H9 (cell line): ENCODE measurements around the gene SH2D3C. TPM values are rescaled to one million over a fixed set of nuclear protein-coding genes. Genes with fewer than 3 reads are reported as not detected.

Experiments used
- DNase-seq: peaks from one replicate; pipeline ENCODE4 v3.0.0-alpha.2; 2017
- H2AFZ ChIP-seq: one replicate; pipeline ENCODE4 v1.6.1; 2013; ENCODE audit warnings: mild to moderate bottlenecking, low read length, control low read depth, moderate library complexity
- H2AK5ac ChIP-seq: 2 replicates; pipeline ENCODE4 v1.6.1; 2013; ENCODE audit warnings: low read length, control low read depth, mixed read lengths; ENCODE audit not compliant: insufficient read length
- H2BK120ac ChIP-seq: one replicate; pipeline ENCODE4 v1.6.1; 2013; ENCODE audit warnings: low read depth, mild to moderate bottlenecking, low read length, control low read depth, inconsistent platforms; ENCODE audit not compliant: poor library complexity, severe bottlenecking
- H2BK12ac ChIP-seq: 2 replicates; pipeline ENCODE4 v1.6.1; 2013; ENCODE audit warnings: low read length, control low read depth, mixed read lengths, low read depth; ENCODE audit not compliant: insufficient read length
- H2BK15ac ChIP-seq: 2 replicates; pipeline ENCODE4 v1.6.1; 2013; ENCODE audit warnings: low read depth, low read length, control low read depth
- H2BK20ac ChIP-seq: one replicate; pipeline ENCODE4 v1.6.1; 2013; ENCODE audit warnings: low read depth, mild to moderate bottlenecking, low read length, control low read depth, inconsistent platforms; ENCODE audit not compliant: poor library complexity, severe bottlenecking
- H2BK5ac ChIP-seq: 2 replicates; pipeline ENCODE4 v1.6.1; 2013; ENCODE audit warnings: low read length, control low read depth, mixed read lengths; ENCODE audit not compliant: insufficient read length
- H3K14ac ChIP-seq: 2 replicates; pipeline ENCODE4 v1.6.1; 2013; ENCODE audit warnings: low read length, control low read depth; ENCODE audit not compliant: insufficient read depth
- H3K18ac ChIP-seq: 2 replicates; pipeline ENCODE4 v1.6.1; 2013; ENCODE audit warnings: low read depth, mild to moderate bottlenecking, mixed read lengths, low read length, control low read depth; ENCODE audit not compliant: insufficient read length
- H3K23ac ChIP-seq: 2 replicates; pipeline ENCODE4 v1.6.1; 2013; ENCODE audit warnings: low read length, control low read depth, mixed read lengths, low read depth; ENCODE audit not compliant: insufficient read length
- H3K23me2 ChIP-seq: 2 replicates; pipeline ENCODE4 v1.6.1; 2013; ENCODE audit warnings: low read depth, mild to moderate bottlenecking, mixed read lengths, low read length, control low read depth; ENCODE audit not compliant: insufficient read length, poor library complexity, severe bottlenecking
- H3K27ac ChIP-seq: 2 replicates; pipeline ENCODE4 v1.5.1; 2013; ENCODE audit warnings: low read length, control low read depth, mixed read lengths, low read depth; ENCODE audit not compliant: insufficient read length
- H3K27me3 ChIP-seq: 2 replicates; pipeline ENCODE4 v1.6.1; 2013; ENCODE audit warnings: low read length, control low read depth, inconsistent platforms; ENCODE audit not compliant: insufficient read depth
- H3K4ac ChIP-seq: 2 replicates; pipeline ENCODE4 v1.6.1; 2013; ENCODE audit warnings: low read depth, mild to moderate bottlenecking, control low read depth, inconsistent platforms, low read length, moderate library complexity
- H3K4me1 ChIP-seq: 2 replicates; pipeline ENCODE4 v1.6.1; 2013; ENCODE audit warnings: low read length, control low read depth, inconsistent platforms; ENCODE audit not compliant: insufficient read depth
- H3K4me2 ChIP-seq: 2 replicates; pipeline ENCODE4 v1.6.1; 2013; ENCODE audit warnings: low read length, control low read depth, mixed read lengths; ENCODE audit not compliant: insufficient read length, insufficient read depth
- H3K56ac ChIP-seq: 2 replicates; pipeline ENCODE4 v1.6.1; 2013; ENCODE audit warnings: low read depth, mild to moderate bottlenecking, mixed read lengths, low read length, control low read depth; ENCODE audit not compliant: insufficient read length
- H3K79me1 ChIP-seq: 2 replicates; pipeline ENCODE4 v1.6.1; 2013; ENCODE audit warnings: low read depth, mild to moderate bottlenecking, moderate library complexity, low read length, control low read depth, inconsistent platforms; ENCODE audit not compliant: insufficient read depth, poor library complexity, severe bottlenecking
- H3K79me2 ChIP-seq: 2 replicates; pipeline ENCODE4 v1.6.1; 2013; ENCODE audit warnings: low read length, control low read depth, inconsistent platforms; ENCODE audit not compliant: insufficient read depth
- H3K9ac ChIP-seq: 2 replicates; pipeline ENCODE4 v1.6.1; 2013; ENCODE audit warnings: low read length, control low read depth, mixed read lengths; ENCODE audit not compliant: insufficient read length; ENCODE audit errors: extremely low read depth
- H3K9me3 ChIP-seq: one replicate; pipeline ENCODE4 v1.6.1; 2013; ENCODE audit warnings: low read depth, low read length, inconsistent platforms; ENCODE audit not compliant: control insufficient read depth
- H3T11ph ChIP-seq: one replicate; pipeline ENCODE4 v1.6.1; 2013; ENCODE audit warnings: mild to moderate bottlenecking, low read length, control low read depth, inconsistent platforms
- H4K20me1 ChIP-seq: one replicate; pipeline ENCODE4 v1.6.1; 2013; ENCODE audit not compliant: control insufficient read depth, insufficient read length, insufficient read depth
- H4K5ac ChIP-seq: 2 replicates; pipeline ENCODE4 v1.6.1; 2013; ENCODE audit warnings: low read depth, mild to moderate bottlenecking, mixed read lengths, low read length, control low read depth; ENCODE audit not compliant: insufficient read length
- H4K8ac ChIP-seq: replicated peaks from 2 replicates; pipeline ENCODE4 v1.6.1; 2013; ENCODE audit warnings: low read length, control low read depth, mixed read lengths, low read depth; ENCODE audit not compliant: insufficient read length
- H4K91ac ChIP-seq: 2 replicates; pipeline ENCODE4 v1.6.1; 2013; ENCODE audit warnings: low read depth, mild to moderate bottlenecking, moderate library complexity, mixed read lengths, low read length, control low read depth; ENCODE audit not compliant: insufficient read length
- H3K27ac Mint-ChIP-seq, 3 experiments: 2 replicates in 2 of 3; 3 replicates in 1 of 3; pipeline ENCODE4 v1.8.0; 2020 to 2021; ENCODE audit warnings: mixed read lengths in 3 of 3, mild to moderate bottlenecking in 1 of 3, moderate library complexity in 1 of 3
- H3K27me3 Mint-ChIP-seq: 2 replicates; pipeline ENCODE4 v1.8.0; 2021; ENCODE audit warnings: low read depth, mild to moderate bottlenecking, moderate library complexity, mixed read lengths
- H3K36me3 Mint-ChIP-seq, 3 experiments: 2 replicates in 2 of 3; 3 replicates in 1 of 3; pipeline ENCODE4 v1.8.0; 2020 to 2021; ENCODE audit warnings: low read depth in 3 of 3, mixed read lengths in 3 of 3; ENCODE audit not compliant: insufficient read depth in 1 of 3
- H3K4me1 Mint-ChIP-seq, 2 experiments: 2 replicates each; pipeline ENCODE4 v1.8.0; 2020; ENCODE audit warnings: mixed read lengths in 2 of 2
- H3K4me3 Mint-ChIP-seq, 2 experiments: 2 replicates in 1 of 2; 3 replicates in 1 of 2; pipeline ENCODE4 v1.8.0; 2020 to 2021; ENCODE audit warnings: mild to moderate bottlenecking in 2 of 2, mixed read lengths in 2 of 2, moderate library complexity in 1 of 2
- H3K9me3 Mint-ChIP-seq, 2 experiments: 2 replicates in 1 of 2; 3 replicates in 1 of 2; pipeline ENCODE4 v1.8.0; 2020; ENCODE audit warnings: mild to moderate bottlenecking in 2 of 2, mixed read lengths in 2 of 2, moderate library complexity in 1 of 2
- WGBS: extraction: QIAGEN DNeasy Blood & Tissue Kit; methylation state at CpG from one replicate; pipeline ENCODE4 v1.1.7; 2013; ENCODE audit warnings: missing lambda C conversion rate, low lambda C conversion rate, mixed read lengths; ENCODE audit not compliant: insufficient read length; ENCODE audit errors: extremely low coverage; 5-methylcytosine and 5-hydroxymethylcytosine counted together
- total RNA-seq: library from RNA; stranded (reverse); gene quantifications from 2 replicates; pipeline ENCODE4 v1.2.1, GENCODE V29; 2021
- TF ChIP-seq, protein P1 (sequence below): fragments of 200-600 bp; sonication (generic); conservative IDR thresholded peaks from 3 replicates; pipeline ENCODE4 v1.8.0; 2021; ENCODE audit warnings: antibody characterized with exemption, mild to moderate bottlenecking

The SH2D3C gene
- total RNA-seq, 1 experiment from 2014 or later = 1.7 TPM

DNA sequence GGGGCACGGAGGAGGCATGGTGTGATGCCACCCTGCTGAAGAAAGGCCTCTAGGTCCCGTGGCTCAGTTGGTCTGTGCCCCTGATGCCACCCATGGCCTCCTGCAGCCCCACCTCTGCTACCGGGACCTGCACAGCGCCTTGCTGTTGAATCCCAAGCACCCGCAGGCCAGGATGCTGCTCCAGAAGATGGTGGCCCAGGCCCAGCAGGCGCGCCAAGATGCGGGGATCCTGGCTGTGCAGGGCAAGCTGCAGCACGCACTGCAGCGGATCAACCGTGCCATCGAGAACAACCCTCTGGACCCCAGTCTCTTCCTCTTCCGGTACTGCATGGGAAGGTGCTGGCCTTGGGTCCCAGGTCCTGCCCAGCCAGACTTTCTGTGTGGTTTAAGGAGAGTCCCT is 55.5 kb downstream of the SH2D3C start:
- no peak overlapping the region for H2BK15ac ChIP-seq
- no peak overlapping the region for H2BK20ac ChIP-seq
- WGBS = no CpG with 5 or more reads among the region's 13 CpGs
- no peak overlapping the region for H2AK5ac ChIP-seq
- no peak overlapping the region for H3K4ac ChIP-seq
- H4K5ac ChIP-seq = no peak overlapping the region
- no peaks in the 10 kb centered on the region for H3K27me3 ChIP-seq
- Mint-ChIP-seq H3K27ac (no peak overlapping the region), H3K36me3 (no peaks in the 10 kb centered on the region), H3K4me3 (no peak overlapping the region), H3K27me3 (no peaks in the 10 kb centered on the region), H3K4me1 (peaks cover 0 to 12% of the 10 kb centered on the region in 2 experiments; a peak in 3 of 4 replicates), H3K9me3 (no peaks in the 10 kb centered on the region; a peak in 1 of 5 replicates)
- H3K56ac ChIP-seq = no peak overlapping the region
- no peaks in the 10 kb centered on the region for H3K79me1 ChIP-seq
- H2BK120ac ChIP-seq = no peak overlapping the region
- no peaks in the 10 kb centered on the region for H4K20me1 ChIP-seq
- no peak overlapping the region for H2BK5ac ChIP-seq
- H3K9me3 ChIP-seq = no peaks in the 10 kb centered on the region
- H4K8ac ChIP-seq = no peak overlapping the region
- H3K23me2 ChIP-seq = no peaks in the 10 kb centered on the region
- H3K14ac ChIP-seq = no peak overlapping the region
- no peaks in the 10 kb centered on the region; the same call in 1 of the 2 replicates for H3K4me1 ChIP-seq
- no peak for DNase-seq
- TF ChIP-seq, protein P1, sequence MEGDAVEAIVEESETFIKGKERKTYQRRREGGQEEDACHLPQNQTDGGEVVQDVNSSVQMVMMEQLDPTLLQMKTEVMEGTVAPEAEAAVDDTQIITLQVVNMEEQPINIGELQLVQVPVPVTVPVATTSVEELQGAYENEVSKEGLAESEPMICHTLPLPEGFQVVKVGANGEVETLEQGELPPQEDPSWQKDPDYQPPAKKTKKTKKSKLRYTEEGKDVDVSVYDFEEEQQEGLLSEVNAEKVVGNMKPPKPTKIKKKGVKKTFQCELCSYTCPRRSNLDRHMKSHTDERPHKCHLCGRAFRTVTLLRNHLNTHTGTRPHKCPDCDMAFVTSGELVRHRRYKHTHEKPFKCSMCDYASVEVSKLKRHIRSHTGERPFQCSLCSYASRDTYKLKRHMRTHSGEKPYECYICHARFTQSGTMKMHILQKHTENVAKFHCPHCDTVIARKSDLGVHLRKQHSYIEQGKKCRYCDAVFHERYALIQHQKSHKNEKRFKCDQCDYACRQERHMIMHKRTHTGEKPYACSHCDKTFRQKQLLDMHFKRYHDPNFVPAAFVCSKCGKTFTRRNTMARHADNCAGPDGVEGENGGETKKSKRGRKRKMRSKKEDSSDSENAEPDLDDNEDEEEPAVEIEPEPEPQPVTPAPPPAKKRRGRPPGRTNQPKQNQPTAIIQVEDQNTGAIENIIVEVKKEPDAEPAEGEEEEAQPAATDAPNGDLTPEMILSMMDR = no peak
- H4K91ac ChIP-seq = no peak overlapping the region
- no peaks in the 10 kb centered on the region for H3K79me2 ChIP-seq
- H3K9ac ChIP-seq = no peak overlapping the region
- H2BK12ac ChIP-seq = no peak overlapping the region
- no peak overlapping the region for H3K27ac ChIP-seq
- H3K4me2 ChIP-seq = no peak overlapping the region
- H3K23ac ChIP-seq = no peak overlapping the region
- H3K18ac ChIP-seq = no peak overlapping the region
- no peak overlapping the region for H3T11ph ChIP-seq
- no peak overlapping the region for H2AFZ ChIP-seq
